Natural killer cell treated with Interleukin-12 subunit alpha and Interleukin-12 subunit beta and Interleukin-15 and Interleukin-18, amount 100 ng/mL, for 72 hours (primary cell): Measurements from ENCODE around the gene ANKRD34C. TPM values are rescaled to one million over a fixed set of nuclear protein-coding genes. Genes with fewer than 3 reads are reported as not detected.
"Not testable (repeated sequence)": the region's sequence is repeated elsewhere in the genome, so short reads cannot be mapped to it uniquely, and the experiment has no call there.

Experiments used
- ATAC-seq, 2 donors: fragments of 150-1000 bp; cut with Tn5 transposase in 1 of 2; sonication (Bioruptor Pico), chemical (Tn5 transposase) in 1 of 2; 2 replicates each; pipeline ENCODE4 v1.10.0; 2021
- DNase-seq: peaks from one replicate; pipeline ENCODE4 v3.0.0; 2022; ENCODE audit warnings: low spot score
- H3K27ac Mint-ChIP-seq, 2 donors: 1 replicate in 1 of 2; 2 replicates in 1 of 2; pipeline ENCODE4 v1.8.0; 2022; ENCODE audit warnings: mixed read lengths in 2 of 2, mild to moderate bottlenecking in 1 of 2, moderate library complexity in 1 of 2
- H3K27me3 Mint-ChIP-seq, 2 donors: 1 replicate in 1 of 2; 2 replicates in 1 of 2; pipeline ENCODE4 v1.8.0; 2022; ENCODE audit warnings: mixed read lengths in 2 of 2
- H3K36me3 Mint-ChIP-seq: one replicate; pipeline ENCODE4 v1.8.0; 2022; ENCODE audit warnings: mixed read lengths
- H3K4me1 Mint-ChIP-seq, 2 donors: 1 replicate in 1 of 2; 2 replicates in 1 of 2; pipeline ENCODE4 v1.8.0; 2022; ENCODE audit warnings: low read depth in 2 of 2, mixed read lengths in 2 of 2, mild to moderate bottlenecking in 1 of 2
- H3K4me3 Mint-ChIP-seq: one replicate; pipeline ENCODE4 v1.8.0; 2022; ENCODE audit warnings: mixed read lengths
- H3K9me3 Mint-ChIP-seq: 2 replicates; pipeline ENCODE4 v1.8.0; 2022; ENCODE audit warnings: mixed read lengths
- total RNA-seq, 2 donors: library from RNA; stranded (reverse); gene quantifications; one replicate each; pipeline ENCODE4 v1.2.3, GENCODE V29; 2022

ANKRD34C gene
- total RNA-seq, 2 donors from 2014 or later: not detected

GRCh38 chr15:79319973-79320372 is 37.5 kb downstream of the ANKRD34C start:
- peaks cover 44 to 45% of the 10 kb centered on the region in 2 donors for H3K4me1 Mint-ChIP-seq
- H3K9me3 Mint-ChIP-seq, ATAC-seq, H3K27me3 Mint-ChIP-seq, DNase-seq, H3K27ac Mint-ChIP-seq, H3K4me3 Mint-ChIP-seq: not testable (repeated sequence)
- H3K36me3 Mint-ChIP-seq: peaks cover 36% of the 10 kb centered on the region

- peaks cover 28% of the 10 kb centered on the region for H3K36me3 Mint-ChIP-seq
- no peak for DNase-seq
- no peak for ATAC-seq
- no peaks in the 10 kb centered on the region for H3K27me3 Mint-ChIP-seq
- H3K27ac Mint-ChIP-seq: no peak overlapping the region
- H3K9me3 Mint-ChIP-seq: no peaks in the 10 kb centered on the region
- peaks cover 37% of the 10 kb centered on the region in 2 donors for H3K4me1 Mint-ChIP-seq
- no peak overlapping the region for H3K4me3 Mint-ChIP-seq
Observed at GRCh38 chr15:79321876-79322275, 39.4 kb downstream of the ANKRD34C start.

GRCh38 chr15:79322306-79322705 is 39.8 kb downstream of the ANKRD34C start:
- peaks cover 32 to 33% of the 10 kb centered on the region in 2 donors for H3K4me1 Mint-ChIP-seq
- no peaks in the 10 kb centered on the region for H3K27me3 Mint-ChIP-seq
- no peaks in the 10 kb centered on the region for H3K9me3 Mint-ChIP-seq
- H3K27ac Mint-ChIP-seq: no peak overlapping the region
- no peak overlapping the region for H3K4me3 Mint-ChIP-seq
- peaks cover 23% of the 10 kb centered on the region for H3K36me3 Mint-ChIP-seq
- ATAC-seq: no peak
- DNase-seq: no peak

GRCh38 chr15:79322945-79323344 is 40.4 kb downstream of the ANKRD34C start:
- no peaks in the 10 kb centered on the region for H3K27me3 Mint-ChIP-seq
- no peak overlapping the region for H3K27ac Mint-ChIP-seq
- ATAC-seq (no peak), DNase-seq (no peak)
- H3K4me1 Mint-ChIP-seq: peaks cover 26 to 27% of the 10 kb centered on the region in 2 donors
- H3K4me3 Mint-ChIP-seq: no peak overlapping the region
- no peaks in the 10 kb centered on the region for H3K9me3 Mint-ChIP-seq
- H3K36me3 Mint-ChIP-seq: peaks cover 17% of the 10 kb centered on the region

GRCh38 chr15:79329171-79329611 is 46.7 kb downstream of the ANKRD34C start:
- H3K4me3 Mint-ChIP-seq: no peak overlapping the region
- ATAC-seq (no peak), DNase-seq (no peak)
- no peaks in the 10 kb centered on the region for H3K9me3 Mint-ChIP-seq
- H3K27ac Mint-ChIP-seq: peak overlapping the region in 1 of 2 donors; percentile 48
- H3K4me1 Mint-ChIP-seq: peaks cover 4 to 10% of the 10 kb centered on the region in 2 donors
- no peaks in the 10 kb centered on the region for H3K36me3 Mint-ChIP-seq
- no peaks in the 10 kb centered on the region for H3K27me3 Mint-ChIP-seq

Other genes with a start within 250 kb of the ANKRD34C start
- gene RASGRF1, start 191.9 kb upstream of the ANKRD34C start, total RNA-seq: under 1 TPM in 1 of 2 donors, not detected in 1; 0.11 TPM
- 10 to 100 TPM; 60.2 to 68.7 TPM for gene TMED3, start 28.4 kb downstream of the ANKRD34C start, total RNA-seq
- 1 to 10 TPM; 1.1 to 1.7 TPM for gene MINAR1, start 149.6 kb downstream of the ANKRD34C start, total RNA-seq